Right atrium auricular region (tissue), 2 donors: ENCODE measurements around the gene TLCD2. TPM values are rescaled to one million over a fixed set of nuclear protein-coding genes. Genes with fewer than 3 reads are reported as not detected.
"Not testable (repeated sequence)": the region's sequence is repeated elsewhere in the genome, so short reads cannot be mapped to it uniquely, and the experiment has no call there.

Experiments
- DNase-seq: peaks from one replicate; pipeline ENCODE4 v3.0.0-alpha.2; 2019; ENCODE audit warnings: low spot score
- H3K27ac ChIP-seq, 2 donors: fragments of 200-600 bp; sonication (generic); 1 replicate in 1 of 2; 2 replicates in 1 of 2; pipeline ENCODE4 v1.5.1; 2016 to 2019
- H3K27me3 ChIP-seq, 2 donors: fragments of 200-600 bp; sonication (generic); one replicate each; pipeline versions ENCODE4 v1.5.1 to v1.6.0; 2017 to 2019
- H3K36me3 ChIP-seq: fragments of 200-600 bp; sonication (generic); one replicate; pipeline ENCODE4 v1.5.1; 2016
- H3K4me1 ChIP-seq, 2 donors: fragments of 200-600 bp; sonication (generic); one replicate each; pipeline versions ENCODE4 v1.5.1 to v1.6.0; 2017 to 2019
- H3K4me3 ChIP-seq, 2 donors: fragments of 200-600 bp; sonication (generic); 1 replicate in 1 of 2; 2 replicates in 1 of 2; pipeline ENCODE4 v1.5.1; 2017 to 2019; ENCODE audit warnings: mild to moderate bottlenecking in 1 of 2, moderate library complexity in 1 of 2
- H3K9me3 ChIP-seq, 2 donors: fragments of 200-600 bp; sonication (generic); one replicate each; pipeline ENCODE4 v1.5.1; 2019
- total RNA-seq, 2 donors: library from RNA; depleted of rRNA; stranded (reverse); fragments of >200 nt; gene quantifications; one replicate each; pipeline ENCODE4 v1.1.0, GENCODE V29; 2016
- TF ChIP-seq, protein P1 (sequence below), 2 donors: fragments of 200-600 bp; sonication (generic); IDR thresholded peaks; one replicate each; pipeline ENCODE4 v1.5.1; 2019; ENCODE audit warnings: antibody characterized with exemption in 2 of 2

The TLCD2 gene
- total RNA-seq, 2 donors from 2014 or later = 1.1 to 3.7 TPM

GRCh38 chr17:1713160-1713877 is 3.1 kb upstream of the TLCD2 start:
- no peak for DNase-seq
- Histone ChIP-seq H3K9me3 (no peaks in the 10 kb centered on the region), H3K4me3 (peak overlapping the region; percentile 86 to 100), H3K4me1 (peaks cover 0 to 61% of the 10 kb centered on the region in 2 donors), H3K27me3 (no peaks in the 10 kb centered on the region), H3K27ac (peak overlapping the region; percentile 100), H3K36me3 (peaks cover 42% of the 10 kb centered on the region)
- TF ChIP-seq, protein P1, sequence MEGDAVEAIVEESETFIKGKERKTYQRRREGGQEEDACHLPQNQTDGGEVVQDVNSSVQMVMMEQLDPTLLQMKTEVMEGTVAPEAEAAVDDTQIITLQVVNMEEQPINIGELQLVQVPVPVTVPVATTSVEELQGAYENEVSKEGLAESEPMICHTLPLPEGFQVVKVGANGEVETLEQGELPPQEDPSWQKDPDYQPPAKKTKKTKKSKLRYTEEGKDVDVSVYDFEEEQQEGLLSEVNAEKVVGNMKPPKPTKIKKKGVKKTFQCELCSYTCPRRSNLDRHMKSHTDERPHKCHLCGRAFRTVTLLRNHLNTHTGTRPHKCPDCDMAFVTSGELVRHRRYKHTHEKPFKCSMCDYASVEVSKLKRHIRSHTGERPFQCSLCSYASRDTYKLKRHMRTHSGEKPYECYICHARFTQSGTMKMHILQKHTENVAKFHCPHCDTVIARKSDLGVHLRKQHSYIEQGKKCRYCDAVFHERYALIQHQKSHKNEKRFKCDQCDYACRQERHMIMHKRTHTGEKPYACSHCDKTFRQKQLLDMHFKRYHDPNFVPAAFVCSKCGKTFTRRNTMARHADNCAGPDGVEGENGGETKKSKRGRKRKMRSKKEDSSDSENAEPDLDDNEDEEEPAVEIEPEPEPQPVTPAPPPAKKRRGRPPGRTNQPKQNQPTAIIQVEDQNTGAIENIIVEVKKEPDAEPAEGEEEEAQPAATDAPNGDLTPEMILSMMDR (IDR thresholded peaks at IDR 0.05) = no peak

DNA sequence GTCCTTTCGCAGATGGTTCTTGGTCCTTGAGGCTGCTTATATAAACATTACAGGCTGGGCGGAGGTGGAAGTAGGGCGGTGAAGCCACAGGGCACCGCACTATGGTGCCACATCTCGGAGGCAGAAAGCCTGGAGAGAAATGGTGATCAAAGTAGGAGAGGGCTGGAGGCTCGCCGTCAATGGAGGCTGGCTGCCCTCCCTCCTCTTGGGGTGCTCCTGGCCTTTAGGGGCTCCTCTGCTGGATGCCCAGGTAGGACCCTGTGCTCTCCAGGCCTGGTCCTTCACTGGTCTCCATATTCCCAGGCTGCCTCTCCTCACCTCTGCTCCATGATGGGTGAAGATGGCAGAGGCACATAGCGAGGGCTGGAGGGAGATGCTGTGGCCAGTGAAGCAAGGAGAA is 2.1 kb upstream of the TLCD2 start:
- TF ChIP-seq, protein P1 (IDR thresholded peaks at IDR 0.05) = no peak
- no peak for DNase-seq
- Histone ChIP-seq H3K4me1 (peaks cover 0 to 51% of the 10 kb centered on the region in 2 donors), H3K4me3 (no peak overlapping the region), H3K36me3 (peaks cover 48% of the 10 kb centered on the region), H3K27me3 (no peaks in the 10 kb centered on the region), H3K27ac (no peak overlapping the region), H3K9me3 (no peaks in the 10 kb centered on the region)

GRCh38 chr17:1711804-1712203 is 1.6 kb upstream of the TLCD2 start:
- TF ChIP-seq, protein P1 (IDR thresholded peaks at IDR 0.05) = no peak
- H3K4me3 ChIP-seq = no peak overlapping the region
- H3K27me3 ChIP-seq = no peaks in the 10 kb centered on the region
- H3K9me3 ChIP-seq = no peaks in the 10 kb centered on the region
- peak overlapping the region in 1 of 2 donors; percentile 5 for H3K27ac ChIP-seq
- peaks cover 51% of the 10 kb centered on the region for H3K36me3 ChIP-seq
- no peak for DNase-seq
- H3K4me1 ChIP-seq = peaks cover 0 to 49% of the 10 kb centered on the region in 2 donors

- Histone ChIP-seq H3K27me3 (no peaks in the 10 kb centered on the region), H3K36me3 (peaks cover 51% of the 10 kb centered on the region), H3K27ac (peak overlapping the region; percentile 78 to 81), H3K4me3 (peak overlapping the region; percentile 61 to 82), H3K9me3 (no peaks in the 10 kb centered on the region), H3K4me1 (peaks cover 0 to 49% of the 10 kb centered on the region in 2 donors)
- TF ChIP-seq, protein P1 (IDR thresholded peaks at IDR 0.05) = no peak
- DNase-seq = no peak
These were observed 803 bp upstream of the TLCD2 start for GRCh38 chr17:1710807-1711553.

- H3K36me3 ChIP-seq = peaks cover 47% of the 10 kb centered on the region
- H3K4me3 ChIP-seq = peak overlapping the region; percentile 61 to 82
- DNase-seq = no peak
- H3K27ac ChIP-seq = peak overlapping the region; percentile 78 to 81
- TF ChIP-seq, protein P1 (IDR thresholded peaks at IDR 0.05) = no peak
- H3K27me3 ChIP-seq = no peaks in the 10 kb centered on the region
- H3K4me1 ChIP-seq = peaks cover 0 to 49% of the 10 kb centered on the region in 2 donors
- no peaks in the 10 kb centered on the region for H3K9me3 ChIP-seq
These were observed 700 bp downstream of the TLCD2 start for GRCh38 chr17:1709403-1709951.

GRCh38 chr17:1708791-1709346 is 1.3 kb downstream of the TLCD2 start:
- H3K4me1 ChIP-seq = peaks cover 0 to 42% of the 10 kb centered on the region in 2 donors
- peaks cover 41% of the 10 kb centered on the region for H3K36me3 ChIP-seq
- H3K9me3 ChIP-seq, H3K27ac ChIP-seq, DNase-seq, H3K27me3 ChIP-seq, H3K4me3 ChIP-seq: not testable (repeated sequence)
